ENCODE data around the gene OR5A2. TPM values are rescaled to one million over a fixed set of nuclear protein-coding genes. Genes with fewer than 3 reads are reported as not detected.

Gene OR5A2
- total and polyA plus RNA-seq, 2 of the 8 experiments (the other 6 are each of a cell fraction or from before 2014, with no cell fraction given) = not detected

- no peak for FAIRE-seq
- 80% methylated on average over 2 of the region's 2 CpGs; no CpG with 5 or more reads in 1 of the 2 experiments for WGBS, 2 experiments (ENCODE audit: extremely low coverage in 1 of 2, insufficient coverage in 1 of 2, insufficient read length in 1 of 2, insufficient replicate concordance in 2 of 2, low coverage in 1 of 2, low lambda C conversion rate in 2 of 2, missing lambda C conversion rate in 1 of 2)
Observed at GRCh38 chr11:59423835-59424234, 2.4 kb downstream of the OR5A2 start.

More at GRCh38 chr11:59423835-59424234, 2.4 kb downstream of the OR5A2 start:
- Histone ChIP-seq H2AFZ (ENCODE audit: low read length) (no peak overlapping the region), H4K20me1 (replicated peaks in 1 of 2; ENCODE audit: control insufficient read depth in 1 of 2, insufficient read depth in 2 of 2, low read length in 2 of 2) (no peaks in the 10 kb centered on the region), H3K4me2 (ENCODE audit: insufficient read depth in 1 of 2, low read depth in 2 of 2, low read length in 2 of 2) (no peak overlapping the region), H3K27ac (ENCODE audit: low read depth, low read length) (no peak overlapping the region), H3K4me1 (replicated peaks in 1 of 4; ENCODE audit: control insufficient read depth in 3 of 4, insufficient read depth in 4 of 4, low read length in 3 of 4) (peaks cover 3 to 7% (median 4%) of the 10 kb centered on the region in 4 experiments; a peak in 6 of 7 replicates), H2BK5ac (ENCODE audit: low read depth, low read length) (no peak overlapping the region), H3K23ac (ENCODE audit: insufficient read length) (no peak overlapping the region), H3K56ac (replicated peaks; ENCODE audit: insufficient read length, low read depth, low read length) (no peak overlapping the region), H4K8ac (ENCODE audit: extremely low read depth, insufficient read depth, low read length) (no peak overlapping the region), H3K36me3 (ENCODE audit: control insufficient read depth in 2 of 4, insufficient read depth in 4 of 4, low read length in 3 of 4) (no peaks in the 10 kb centered on the region), H2BK20ac (ENCODE audit: low read length) (no peak overlapping the region), H3K18ac (ENCODE audit: extremely low read depth, low read length) (no peak overlapping the region), H4K5ac (ENCODE audit: insufficient read length, low read depth, low read length) (no peak overlapping the region), H2BK120ac (replicated peaks; ENCODE audit: low read depth, low read length) (no peak overlapping the region), H2BK12ac (ENCODE audit: low read depth, low read length) (no peak overlapping the region), H3K23me2 (ENCODE audit: low read depth, low read length) (no peaks in the 10 kb centered on the region), H4K91ac (replicated peaks; ENCODE audit: insufficient read length, low read length) (no peak overlapping the region), H2BK15ac (ENCODE audit: low read length) (no peak overlapping the region), H3K9me3 (ENCODE audit: insufficient read depth in 2 of 2, low read depth in 1 of 2, low read length in 1 of 2) (no peaks in the 10 kb centered on the region), H3K14ac (ENCODE audit: insufficient read length) (no peak overlapping the region), H2AK5ac (ENCODE audit: low read depth, low read length) (no peak overlapping the region), H3K4ac (replicated peaks; ENCODE audit: insufficient read length, low read depth, low read length) (no peak overlapping the region), H3K27me3 (replicated peaks in 1 of 4; ENCODE audit: control insufficient read depth in 3 of 4, extremely low read depth in 1 of 4, insufficient read depth in 3 of 4, low read length in 3 of 4) (no peaks in the 10 kb centered on the region), H3K4me3 (ENCODE audit: extremely low read depth in 1 of 4, insufficient read depth in 2 of 4, low read depth in 3 of 4, low read length in 4 of 4) (no peak overlapping the region), H3K79me2 (ENCODE audit: control insufficient read depth in 1 of 2, insufficient read depth in 2 of 2, low read length in 2 of 2) (no peaks in the 10 kb centered on the region), H3K9ac (replicated peaks in 1 of 4; ENCODE audit: extremely low read depth in 1 of 4, low read depth in 3 of 4, low read length in 3 of 4) (no peak overlapping the region), H3K79me1 (ENCODE audit: low read depth, low read length) (no peaks in the 10 kb centered on the region)
- no peak for DNase-seq (ENCODE audit: low read depth in 1 of 2, low spot score in 2 of 2)
- POLR2A ChIA-PET (ENCODE audit: partially characterized antibody) = no interaction called here
- CTCF ChIA-PET (ENCODE audit: partially characterized antibody) = interaction anchor here (1.4 to 1.7 kb wide), 2 partner anchors 12 to 151 kb away, joined by 3 to 5 read pairs; partner anchors contain the start of gene OR5A1
- TF ChIP-seq RXRA (IDR thresholded peaks at IDR 0.05; ENCODE audit: insufficient read depth, low read depth, low read length) (no peak), TCF12 (IDR thresholded peaks at IDR 0.05; ENCODE audit: low read depth, low read length) (no peak), CTBP2 (IDR thresholded peaks at IDR 0.05; ENCODE audit: borderline replicate concordance, insufficient read depth, insufficient read length, low read length) (no peak), CTCF (IDR thresholded peaks at IDR 0.05; ENCODE audit: control extremely low read depth in 1 of 3, insufficient read depth in 1 of 3, low read depth in 1 of 3, low read length in 3 of 3) (no peak), TAF7 (optimal IDR thresholded peaks at IDR 0.05; ENCODE audit: borderline replicate concordance, low read depth, low read length) (no peak), ZNF274 (IDR thresholded peaks at IDR 0.05; ENCODE audit: borderline replicate concordance, extremely low read depth, low read length) (no peak), SP2 (IDR thresholded peaks at IDR 0.05; ENCODE audit: low read length) (no peak), TAF1 (IDR thresholded peaks at IDR 0.05; ENCODE audit: low read depth, low read length) (no peak), CREB1 (IDR thresholded peaks at IDR 0.05) (no peak)
- TF ChIP-seq, protein P1, sequence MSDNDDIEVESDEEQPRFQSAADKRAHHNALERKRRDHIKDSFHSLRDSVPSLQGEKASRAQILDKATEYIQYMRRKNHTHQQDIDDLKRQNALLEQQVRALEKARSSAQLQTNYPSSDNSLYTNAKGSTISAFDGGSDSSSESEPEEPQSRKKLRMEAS (IDR thresholded peaks at IDR 0.05) = no peak

All from H1 (cell line).